Common myeloid progenitor, CD34-positive (primary cell): ENCODE measurements around the gene SCML2.
"Not testable (repeated sequence)": the region's sequence is repeated elsewhere in the genome, so short reads cannot be mapped to it uniquely, and the experiment has no call there.

Experiments used
- CTCF ChIA-PET: fragments of 350-600 bp; sonication (Branson Sonifier 250); formaldehyde crosslinking; loops from one replicate; lab custom pipeline; 2021; ENCODE audit warnings: antibody characterized with exemption; lab: Charles Lee
- POLR2A ChIA-PET: fragments of 350-600 bp; sonication (Branson Sonifier 250); formaldehyde crosslinking; loops from one replicate; lab custom pipeline; 2021; ENCODE audit warnings: antibody characterized with exemption; lab: Charles Lee
- DNase-seq, 3 donors: peaks; one replicate each; pipeline versions ENCODE4 v3.0.0 to v3.0.0-alpha.2; 2013
- H3K27ac ChIP-seq, 2 experiments: 1 replicate in 1 of 2; 2 replicates in 1 of 2; pipeline ENCODE4 v1.7.0; 2013; ENCODE audit warnings: inconsistent platforms in 2 of 2, low read length in 2 of 2, mild to moderate bottlenecking in 2 of 2, low read depth in 1 of 2, moderate library complexity in 1 of 2; ENCODE audit not compliant: severe bottlenecking in 2 of 2, insufficient read depth in 1 of 2, poor library complexity in 1 of 2
- H3K27me3 ChIP-seq, 5 experiments: replicated peaks in 2 of 5; 1 replicate in 3 of 5; 2 replicates in 2 of 5; pipeline versions ENCODE4 v1.6.1 to v1.7.0; 2013; ENCODE audit warnings: low read length in 4 of 5, mild to moderate bottlenecking in 2 of 5, moderate library complexity in 2 of 5, inconsistent platforms in 1 of 5; ENCODE audit not compliant: insufficient read depth in 5 of 5, control insufficient read depth in 4 of 5
- H3K36me3 ChIP-seq, 4 experiments: 1 replicate in 2 of 4; 2 replicates in 2 of 4; pipeline versions ENCODE4 v1.6.1 to v1.7.0; 2013; ENCODE audit warnings: low read length in 3 of 4, control low read depth in 1 of 4, mild to moderate bottlenecking in 1 of 4; ENCODE audit not compliant: control insufficient read depth in 4 of 4, insufficient read depth in 4 of 4
- H3K4me1 ChIP-seq, 4 experiments: 1 replicate in 3 of 4; 2 replicates in 1 of 4; pipeline versions ENCODE4 v1.6.1 to v1.7.1; 2013; ENCODE audit warnings: low read length in 3 of 4, mild to moderate bottlenecking in 3 of 4, control low read depth in 1 of 4, inconsistent platforms in 1 of 4, moderate library complexity in 1 of 4; ENCODE audit not compliant: control insufficient read depth in 4 of 4, insufficient read depth in 4 of 4; ENCODE audit errors: control extremely low read depth in 1 of 4
- H3K4me3 ChIP-seq, 7 experiments: 1 replicate in 4 of 7; 2 replicates in 3 of 7; pipeline versions ENCODE4 v1.5.1 to v1.7.0; 2013; ENCODE audit warnings: mild to moderate bottlenecking in 7 of 7, low read length in 6 of 7, moderate library complexity in 6 of 7, inconsistent platforms in 2 of 7, low read depth in 2 of 7, control low read depth in 1 of 7; ENCODE audit not compliant: insufficient read depth in 4 of 7, control insufficient read depth in 1 of 7; ENCODE audit errors: extremely low read depth in 1 of 7
- H3K9me3 ChIP-seq, 5 experiments: 1 replicate in 4 of 5; 2 replicates in 1 of 5; pipeline versions ENCODE4 v1.6.1 to v1.7.1; 2013; ENCODE audit warnings: low read length in 4 of 5, mild to moderate bottlenecking in 2 of 5, inconsistent platforms in 1 of 5, low read depth in 1 of 5, moderate library complexity in 1 of 5; ENCODE audit not compliant: control insufficient read depth in 4 of 5, insufficient read depth in 2 of 5; ENCODE audit errors: control extremely low read depth in 1 of 5
- WGBS: methylation state at CpG from one replicate; pipeline ENCODE4 v1.1.5; 2013; ENCODE audit not compliant: insufficient coverage; 5-methylcytosine and 5-hydroxymethylcytosine counted together

Gene SCML2

GRCh38 chrX:18278449-18278848 lies 76.0 kb downstream of the SCML2 start:
- DNase-seq, result no peak
- H3K4me3 ChIP-seq, result no peak overlapping the region
- 88% methylated on average over 4 of the region's 4 CpGs for WGBS
- peaks cover 1 to 20% (median 8%) of the 10 kb centered on the region in 5 experiments for H3K9me3 ChIP-seq
- CTCF ChIA-PET, result interaction anchor here (0.8 kb wide), 1 partner anchor 11 kb away, joined by 3 read pairs; no protein-coding TSS in a partner anchor
- H3K36me3 ChIP-seq, result peaks cover 0 to 8% (median under 1%) of the 10 kb centered on the region in 4 experiments
- H3K27me3 ChIP-seq, result no peaks in the 10 kb centered on the region
- POLR2A ChIA-PET, result no interaction called here
- H3K4me1 ChIP-seq, result no peaks in the 10 kb centered on the region
- no peak overlapping the region for H3K27ac ChIP-seq

DNA sequence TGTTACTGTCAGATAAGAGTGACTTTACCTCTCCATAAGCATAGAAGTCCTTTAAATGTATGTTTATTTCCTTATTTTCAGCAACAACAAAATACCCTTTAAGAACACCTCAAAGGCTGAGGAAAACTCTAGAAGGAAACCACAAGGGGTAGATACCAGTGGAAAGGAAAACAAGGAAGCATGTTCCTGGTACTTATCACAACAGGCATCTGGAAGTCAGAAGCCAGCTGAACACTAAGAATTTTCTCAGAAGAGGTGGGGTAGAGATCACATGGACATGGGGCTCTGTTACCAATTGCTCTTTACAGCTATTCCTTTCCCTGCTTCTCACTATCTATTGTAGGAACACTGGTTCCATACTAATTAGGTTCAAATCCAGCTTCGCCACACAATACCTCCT lies 82.3 kb downstream of the SCML2 start:
- CTCF ChIA-PET, result interaction anchor here (0.9 to 1.0 kb wide), 2 partner anchors 13 to 106 kb away, joined by 3 read pairs; no protein-coding TSS in a partner anchor
- POLR2A ChIA-PET, result no interaction called here
- H3K27me3 ChIP-seq, result no peaks in the 10 kb centered on the region
- no peak overlapping the region for H3K4me3 ChIP-seq
- 60% methylated on average over 1 of the region's 1 CpG for WGBS
- peaks cover 0 to 3% (median 0%) of the 10 kb centered on the region in 4 experiments for H3K36me3 ChIP-seq
- no peak overlapping the region for H3K27ac ChIP-seq
- H3K9me3 ChIP-seq, result peaks cover 0 to 12% (median 5%) of the 10 kb centered on the region in 5 experiments
- H3K4me1 ChIP-seq, result peaks cover 0 to 8% (median 0%) of the 10 kb centered on the region in 4 experiments
- DNase-seq, result peak in 1 of 3 donors; percentile 8

DNA sequence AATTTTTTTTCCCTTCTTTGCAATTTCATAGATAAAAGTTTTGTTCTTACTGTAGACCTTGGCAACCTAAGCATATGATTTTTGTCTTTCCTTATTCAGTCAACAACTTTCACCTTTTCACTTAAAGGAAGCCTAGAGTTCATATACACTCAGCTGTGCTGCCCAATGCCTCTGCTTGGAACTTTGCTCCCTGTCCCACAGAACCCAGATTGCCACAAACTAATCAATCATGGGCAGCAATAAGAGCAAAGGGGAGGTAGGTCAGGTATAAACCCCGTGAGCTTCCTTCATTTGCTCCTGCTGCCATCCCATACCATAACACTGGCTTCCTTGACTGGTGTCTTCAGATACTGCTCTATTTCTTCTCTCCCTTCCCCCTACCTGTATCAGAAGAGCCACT lies 82.8 kb downstream of the SCML2 start:
- Histone ChIP-seq H3K4me1 (peaks cover 0 to 8% (median 0%) of the 10 kb centered on the region in 4 experiments), H3K27me3 (no peaks in the 10 kb centered on the region), H3K36me3 (peaks cover 0 to 3% (median 0%) of the 10 kb centered on the region in 4 experiments), H3K4me3 (no peak overlapping the region), H3K27ac (no peak overlapping the region), H3K9me3 (peaks cover 0 to 12% (median 5%) of the 10 kb centered on the region in 5 experiments)
- 64% methylated on average over 1 of the region's 1 CpG for WGBS
- CTCF ChIA-PET, result interaction anchor here (0.9 to 1.0 kb wide), 2 partner anchors 14 to 106 kb away, joined by 3 read pairs; no protein-coding TSS in a partner anchor
- DNase-seq, result no peak
- POLR2A ChIA-PET, result no interaction called here

GRCh38 chrX:18271309-18271708 lies 83.2 kb downstream of the SCML2 start:
- peaks cover 0 to 12% (median 5%) of the 10 kb centered on the region in 5 experiments for H3K9me3 ChIP-seq
- POLR2A ChIA-PET, result no interaction called here
- H3K27ac ChIP-seq, result no peak overlapping the region
- no CpG with 5 or more reads among the region's 2 CpGs for WGBS
- CTCF ChIA-PET, result no interaction called here
- H3K36me3 ChIP-seq, result peaks cover 0 to under 1% (median 0%) of the 10 kb centered on the region in 4 experiments
- H3K27me3 ChIP-seq, result no peaks in the 10 kb centered on the region
- no peak for DNase-seq
- peaks cover 0 to 8% (median 0%) of the 10 kb centered on the region in 4 experiments for H3K4me1 ChIP-seq
- H3K4me3 ChIP-seq, result no peak overlapping the region

DNA sequence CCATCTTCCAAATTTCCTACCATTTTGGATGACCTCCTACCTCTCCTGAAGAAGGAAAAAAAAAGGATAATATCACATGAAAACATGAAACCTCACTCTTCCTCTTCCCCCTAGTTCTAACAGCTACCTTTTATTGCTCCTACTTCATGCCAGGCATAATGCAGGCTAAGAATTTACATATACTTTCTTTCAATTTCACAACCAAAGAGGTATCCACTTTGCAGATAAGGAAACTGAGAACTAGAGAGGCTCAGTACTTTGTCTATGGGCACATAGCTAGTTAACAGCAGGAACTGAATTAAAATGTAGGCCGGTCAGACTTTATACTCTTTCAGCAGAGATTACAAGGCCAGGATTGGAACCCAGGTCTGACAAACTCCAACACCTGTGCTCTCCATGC lies 99.4 kb downstream of the SCML2 start:
- no peaks in the 10 kb centered on the region for H3K9me3 ChIP-seq
- no peaks in the 10 kb centered on the region for H3K27me3 ChIP-seq
- DNase-seq, result no peak
- WGBS, result 100% methylated on average over 1 of the region's 1 CpG
- no peak overlapping the region for H3K4me3 ChIP-seq
- POLR2A ChIA-PET, result no interaction called here
- CTCF ChIA-PET, result no interaction called here
- peaks cover 0 to 3% (median 0%) of the 10 kb centered on the region in 4 experiments for H3K4me1 ChIP-seq
- H3K27ac ChIP-seq, result no peak overlapping the region
- H3K36me3 ChIP-seq, result peaks cover 2 to 15% (median 8%) of the 10 kb centered on the region in 4 experiments

DNA sequence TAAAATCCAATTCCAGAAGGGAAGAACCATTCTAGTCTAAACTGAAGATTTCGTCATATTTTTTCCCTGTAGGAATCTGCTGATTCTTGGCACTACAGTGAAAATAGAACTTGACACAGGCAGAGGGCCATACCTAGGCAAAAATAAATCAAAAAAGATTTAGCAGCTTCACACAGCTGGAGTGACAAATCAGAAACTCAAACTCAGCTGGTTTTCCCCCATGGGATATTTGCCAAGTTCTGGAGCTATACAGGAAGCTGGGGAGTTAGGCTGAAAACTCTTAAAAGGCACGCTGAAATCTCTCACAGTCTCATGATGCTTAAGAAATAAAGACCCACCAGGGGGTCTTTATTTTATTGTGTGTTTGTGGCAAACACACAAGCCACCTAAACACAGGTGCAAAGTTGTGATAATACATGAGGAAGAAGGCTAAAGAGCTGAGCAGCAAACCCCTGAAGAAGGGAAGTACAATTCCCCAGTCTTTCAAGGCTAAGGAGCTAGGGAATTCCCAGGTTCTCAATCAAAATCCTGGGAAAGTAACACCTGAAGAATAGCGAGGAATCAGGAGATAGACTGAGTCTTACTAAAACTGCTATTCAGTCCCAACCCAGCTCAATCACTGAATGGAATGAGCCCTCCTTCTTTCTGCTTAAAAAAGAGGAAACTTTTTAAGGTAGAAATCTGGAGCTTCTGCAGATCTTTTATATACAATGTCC lies 101.7 kb downstream of the SCML2 start:
- Histone ChIP-seq H3K4me3 (no peak overlapping the region), H3K9me3 (no peaks in the 10 kb centered on the region), H3K27ac (no peak overlapping the region), H3K36me3 (peaks cover 2 to 15% (median 8%) of the 10 kb centered on the region in 4 experiments), H3K27me3 (peaks cover 0 to 4% (median 0%) of the 10 kb centered on the region in 5 experiments), H3K4me1 (peaks cover 0 to 3% (median 0%) of the 10 kb centered on the region in 4 experiments)
- WGBS, result 100% methylated on average over 1 of the region's 3 CpGs
- ChIA-PET POLR2A (interaction anchor here (0.6 kb wide), 1 partner anchor 16 kb away, joined by 3 read pairs; no protein-coding TSS in a partner anchor), CTCF (interaction anchor here (0.6 to 1.4 kb wide), 2 partner anchors 9 to 307 kb away, joined by 3 to 4 read pairs; no protein-coding TSS in a partner anchor)
- DNase-seq, result peak; percentile 0 to 38 (median 25)

GRCh38 chrX:18229646-18230045 lies 124.8 kb downstream of the SCML2 start:
- POLR2A ChIA-PET, CTCF ChIA-PET, H3K27me3 ChIP-seq, H3K36me3 ChIP-seq, H3K4me3 ChIP-seq, DNase-seq, H3K27ac ChIP-seq, H3K9me3 ChIP-seq, H3K4me1 ChIP-seq: not testable (repeated sequence)
- 61% methylated on average over 6 of the region's 21 CpGs for WGBS
